Parathyroid adenoma (tissue), 2 donors: Measurements from ENCODE around the gene ABHD17A.

ENCODE experiments used
- H2AFZ ChIP-seq: fragments of 300-600 bp; sonication (generic); one replicate; pipeline ENCODE4 v1.7.0; 2017; ENCODE audit warnings: antibody characterized with exemption, mild to moderate bottlenecking
- H3K27ac ChIP-seq: fragments of 300-600 bp; sonication (generic); one replicate; pipeline ENCODE4 v1.7.0; 2017
- H3K27me3 ChIP-seq: fragments of 300-600 bp; sonication (generic); one replicate; pipeline ENCODE4 v1.7.0; 2017; ENCODE audit warnings: low read length; ENCODE audit not compliant: control insufficient read depth, insufficient read depth
- H3K36me3 ChIP-seq: fragments of 300-600 bp; sonication (generic); one replicate; pipeline ENCODE4 v1.7.0; 2017; ENCODE audit warnings: low read length; ENCODE audit not compliant: control insufficient read depth, insufficient read depth
- H3K4me1 ChIP-seq: fragments of 300-600 bp; sonication (generic); one replicate; pipeline ENCODE4 v1.7.0; 2017; ENCODE audit warnings: control low read depth
- H3K4me2 ChIP-seq: fragments of 300-600 bp; sonication (generic); one replicate; pipeline ENCODE4 v1.7.0; 2017; ENCODE audit warnings: low read length
- H3K4me3 ChIP-seq: fragments of 300-600 bp; sonication (generic); one replicate; pipeline ENCODE4 v1.7.0; 2017; ENCODE audit warnings: low read depth, low read length
- H3K79me2 ChIP-seq: fragments of 300-600 bp; sonication (generic); one replicate; pipeline ENCODE4 v1.7.0; 2017; ENCODE audit warnings: control low read depth
- H3K9ac ChIP-seq: fragments of 300-600 bp; sonication (generic); one replicate; pipeline ENCODE4 v1.7.0; 2017; ENCODE audit warnings: mild to moderate bottlenecking
- H3K9me3 ChIP-seq: fragments of 300-600 bp; sonication (generic); one replicate; pipeline ENCODE4 v1.7.0; 2017; ENCODE audit warnings: low read length; ENCODE audit not compliant: control insufficient read depth
- TF ChIP-seq, protein P1 (sequence below): fragments of 300-600 bp; sonication (generic); IDR thresholded peaks from one replicate; pipeline ENCODE4 v1.7.0; 2017; ENCODE audit warnings: antibody characterized with exemption, mild to moderate bottlenecking
- donor health status: primary hyperparathyroidism.

ABHD17A gene

DNA sequence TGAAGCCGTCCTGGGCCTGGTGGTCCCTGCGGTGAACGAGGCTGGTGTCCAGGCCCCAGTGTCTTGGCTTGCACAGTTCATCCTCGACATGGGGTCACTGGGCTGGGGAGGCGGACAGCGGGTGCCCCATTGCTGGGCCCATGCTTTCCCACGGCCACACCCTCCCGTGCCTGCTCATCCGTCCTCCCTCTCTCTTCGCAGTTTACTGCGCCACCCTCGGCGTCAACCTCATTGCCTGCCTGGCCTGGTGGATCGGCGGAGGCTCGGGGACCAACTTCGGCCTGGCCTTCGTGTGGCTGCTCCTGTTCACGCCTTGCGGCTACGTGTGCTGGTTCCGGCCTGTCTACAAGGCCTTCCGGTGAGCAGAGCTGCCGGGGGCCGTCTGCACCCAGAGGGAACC is 32.6 kb upstream of the ABHD17A start:
- Histone ChIP-seq H3K79me2 (peaks cover 2% of the 10 kb centered on the region), H3K36me3 (no peaks in the 10 kb centered on the region), H3K9ac (no peak overlapping the region), H3K9me3 (no peaks in the 10 kb centered on the region), H3K4me2 (no peak overlapping the region), H2AFZ (no peak overlapping the region), H3K27ac (no peak overlapping the region), H3K27me3 (no peaks in the 10 kb centered on the region), H3K4me3 (no peak overlapping the region), H3K4me1 (no peaks in the 10 kb centered on the region)
- TF ChIP-seq, protein P1, sequence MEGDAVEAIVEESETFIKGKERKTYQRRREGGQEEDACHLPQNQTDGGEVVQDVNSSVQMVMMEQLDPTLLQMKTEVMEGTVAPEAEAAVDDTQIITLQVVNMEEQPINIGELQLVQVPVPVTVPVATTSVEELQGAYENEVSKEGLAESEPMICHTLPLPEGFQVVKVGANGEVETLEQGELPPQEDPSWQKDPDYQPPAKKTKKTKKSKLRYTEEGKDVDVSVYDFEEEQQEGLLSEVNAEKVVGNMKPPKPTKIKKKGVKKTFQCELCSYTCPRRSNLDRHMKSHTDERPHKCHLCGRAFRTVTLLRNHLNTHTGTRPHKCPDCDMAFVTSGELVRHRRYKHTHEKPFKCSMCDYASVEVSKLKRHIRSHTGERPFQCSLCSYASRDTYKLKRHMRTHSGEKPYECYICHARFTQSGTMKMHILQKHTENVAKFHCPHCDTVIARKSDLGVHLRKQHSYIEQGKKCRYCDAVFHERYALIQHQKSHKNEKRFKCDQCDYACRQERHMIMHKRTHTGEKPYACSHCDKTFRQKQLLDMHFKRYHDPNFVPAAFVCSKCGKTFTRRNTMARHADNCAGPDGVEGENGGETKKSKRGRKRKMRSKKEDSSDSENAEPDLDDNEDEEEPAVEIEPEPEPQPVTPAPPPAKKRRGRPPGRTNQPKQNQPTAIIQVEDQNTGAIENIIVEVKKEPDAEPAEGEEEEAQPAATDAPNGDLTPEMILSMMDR: no peak

DNA sequence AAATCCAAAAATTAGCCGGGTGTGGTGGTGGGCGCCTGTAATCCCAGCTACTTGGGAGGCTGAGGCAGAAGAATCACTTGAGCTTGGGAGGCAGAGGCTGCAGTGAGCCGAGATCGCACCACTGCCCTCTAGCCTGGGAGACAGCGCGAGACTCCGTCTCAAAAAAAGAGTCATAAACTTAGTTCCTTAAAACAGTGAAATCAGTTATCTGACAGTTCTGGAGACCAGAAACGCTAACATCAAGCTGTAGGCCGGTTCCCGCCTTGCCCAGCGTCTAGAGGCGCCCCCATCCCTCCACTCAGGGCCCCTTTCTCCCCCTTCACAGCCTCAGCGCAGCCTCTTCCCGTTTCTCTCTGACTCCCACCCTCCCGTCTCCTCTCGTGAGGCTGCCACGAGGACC is 31.9 kb upstream of the ABHD17A start:
- Histone ChIP-seq H3K4me3 (no peak overlapping the region), H3K9me3 (no peaks in the 10 kb centered on the region), H2AFZ (no peak overlapping the region), H3K79me2 (peaks cover 2% of the 10 kb centered on the region), H3K27me3 (no peaks in the 10 kb centered on the region), H3K27ac (no peak overlapping the region), H3K9ac (no peak overlapping the region), H3K4me1 (no peaks in the 10 kb centered on the region), H3K4me2 (no peak overlapping the region), H3K36me3 (no peaks in the 10 kb centered on the region)
- TF ChIP-seq, protein P1: no peak

DNA sequence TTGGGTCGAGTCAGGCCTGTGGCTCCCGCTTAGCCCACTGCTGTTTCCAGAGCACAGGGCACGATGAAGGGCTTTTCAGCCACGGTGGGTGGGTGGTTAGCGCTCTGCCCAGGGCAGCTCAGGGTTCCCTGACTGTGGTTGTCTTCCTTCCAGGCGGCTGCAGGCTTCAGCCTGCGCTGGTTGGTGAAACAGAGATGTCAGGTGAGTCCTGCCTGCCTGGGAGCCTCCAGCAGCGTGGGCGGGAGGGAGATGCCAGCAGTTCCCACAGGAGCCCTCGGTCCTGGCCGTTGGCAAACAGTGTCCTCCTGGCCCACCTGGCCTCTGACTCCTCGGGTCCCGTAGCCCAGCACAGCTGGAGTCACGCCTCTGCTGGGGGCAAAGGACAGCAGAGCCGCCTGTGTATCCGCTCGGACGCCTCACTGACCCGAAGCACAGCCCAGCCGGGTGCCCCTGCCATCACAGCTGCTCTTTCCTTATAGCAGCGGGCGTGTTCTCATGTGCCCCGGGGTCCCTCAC is 29.6 kb upstream of the ABHD17A start:
- Histone ChIP-seq H3K79me2 (peaks cover 2% of the 10 kb centered on the region), H3K4me3 (no peak overlapping the region), H3K4me2 (no peak overlapping the region), H3K9ac (no peak overlapping the region), H3K27me3 (no peaks in the 10 kb centered on the region), H3K27ac (no peak overlapping the region), H3K4me1 (no peaks in the 10 kb centered on the region), H3K36me3 (no peaks in the 10 kb centered on the region), H3K9me3 (no peaks in the 10 kb centered on the region), H2AFZ (no peak overlapping the region)
- TF ChIP-seq, protein P1: no peak

DNA sequence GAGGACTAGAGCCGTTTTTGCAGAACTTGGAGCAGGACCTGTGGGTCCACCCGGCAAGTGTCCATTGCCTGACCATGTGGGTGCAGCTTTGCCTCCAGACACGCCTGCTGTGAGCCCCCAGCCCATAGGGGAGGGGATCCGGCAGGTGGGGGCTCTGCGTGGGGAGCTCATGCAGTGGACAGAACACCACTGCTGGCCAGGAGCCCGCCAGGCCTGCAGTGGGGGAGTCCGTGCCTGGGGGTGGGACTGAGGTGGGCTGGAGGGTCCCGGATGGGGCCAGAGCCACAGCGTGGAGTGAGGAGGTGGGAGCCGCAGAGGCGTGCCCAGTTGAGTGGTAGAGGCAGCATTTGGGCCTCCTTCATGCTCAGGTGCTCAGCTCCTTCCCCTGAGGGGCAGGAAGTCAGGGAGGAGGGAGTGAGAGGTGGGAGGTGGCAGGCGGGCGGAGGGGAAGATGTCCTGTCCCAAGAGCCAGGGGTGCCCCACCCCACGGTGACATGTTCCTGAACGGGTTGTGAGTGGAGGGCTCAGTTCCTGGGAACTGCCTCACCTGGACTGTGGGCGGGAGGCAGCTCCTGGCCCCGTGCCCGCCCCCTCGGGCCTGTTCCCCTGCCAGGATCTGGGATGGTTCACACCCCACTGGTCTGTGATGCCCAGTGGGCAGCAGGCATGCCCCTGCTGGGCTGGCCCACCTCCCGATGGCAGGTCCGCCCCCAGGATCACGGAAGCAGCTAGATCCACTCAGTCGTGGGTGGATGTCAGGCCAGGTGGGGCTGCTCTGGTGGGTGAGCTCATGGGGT is 28.7 kb upstream of the ABHD17A start:
- no peak overlapping the region for H3K27ac ChIP-seq
- H3K9ac ChIP-seq: no peak overlapping the region
- TF ChIP-seq, protein P1: no peak
- no peaks in the 10 kb centered on the region for H3K9me3 ChIP-seq
- H3K4me1 ChIP-seq: peaks cover 4% of the 10 kb centered on the region
- H3K79me2 ChIP-seq: peaks cover 2% of the 10 kb centered on the region
- H2AFZ ChIP-seq: no peak overlapping the region
- no peaks in the 10 kb centered on the region for H3K27me3 ChIP-seq
- H3K36me3 ChIP-seq: no peaks in the 10 kb centered on the region
- no peak overlapping the region for H3K4me3 ChIP-seq
- H3K4me2 ChIP-seq: no peak overlapping the region
